ENCODE results near the gene LDLRAD2. TPM values are rescaled to one million over a fixed set of nuclear protein-coding genes. Genes with fewer than 3 reads are reported as not detected.

Gene LDLRAD2
- total RNA-seq, 1 donor from 2014 or later = 0.17 TPM

DNA sequence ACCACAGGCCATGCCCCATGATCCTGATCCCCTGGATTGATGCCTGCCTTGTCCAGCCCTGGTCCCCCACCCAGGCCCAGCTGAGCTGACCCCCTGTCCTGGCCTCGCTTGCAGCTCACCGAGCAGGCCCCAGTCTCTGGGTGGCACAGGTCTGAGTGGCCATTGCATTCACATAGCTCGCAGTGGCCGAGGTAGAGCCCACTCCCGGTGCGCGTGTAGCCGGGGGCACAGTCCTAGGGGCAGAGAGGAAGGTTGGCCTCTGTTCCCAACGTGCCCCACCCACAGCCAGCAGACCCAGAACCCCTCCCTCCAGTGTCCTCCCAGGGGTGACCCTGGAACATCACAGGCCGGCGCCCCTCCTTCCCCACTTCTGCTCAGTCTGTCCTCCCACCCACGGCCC is 51.9 kb downstream of the LDLRAD2 start:
- DNase-seq = no peak

- DNase-seq = no peak
Observed at GRCh38 chr1:21864730-21865129, 52.7 kb downstream of the LDLRAD2 start.

- DNase-seq = no peak
Observed at GRCh38 chr1:21865609-21865942, 53.5 kb downstream of the LDLRAD2 start.

DNA sequence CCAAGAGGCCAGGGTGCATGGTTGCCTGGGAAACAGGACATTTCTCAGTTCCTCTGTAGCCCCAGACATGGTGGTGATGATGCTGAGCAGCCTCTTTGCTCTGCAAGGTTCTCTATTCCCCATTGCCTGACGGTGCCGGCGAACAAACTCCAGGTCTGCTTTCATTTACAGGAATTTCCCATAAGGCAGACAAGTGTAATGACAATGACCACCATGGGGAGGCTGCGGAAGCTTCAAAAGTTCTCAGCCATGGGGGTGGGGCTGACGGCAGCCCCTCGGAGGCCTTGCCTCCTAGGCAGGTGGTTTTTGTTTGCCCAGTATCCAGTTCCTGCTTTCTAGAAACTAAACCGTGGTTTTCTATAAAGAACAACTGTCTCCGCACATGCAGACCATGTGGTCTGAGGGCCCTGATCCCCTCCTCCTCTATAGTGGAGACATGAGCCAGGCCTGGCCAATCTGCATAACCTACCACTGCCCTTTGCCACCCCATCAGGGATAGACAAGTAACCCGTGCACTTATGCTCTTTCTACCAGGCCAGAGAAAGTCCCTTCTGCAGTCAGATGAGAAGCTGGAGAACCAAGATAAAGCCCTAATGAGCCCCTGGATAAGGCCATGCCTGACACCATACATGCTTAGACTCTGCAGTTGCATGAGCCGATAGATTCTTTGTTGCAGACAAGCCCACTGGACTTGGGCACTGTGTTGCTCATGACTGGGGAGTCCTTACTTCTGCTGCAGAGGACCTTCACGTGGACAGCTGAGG is 54.1 kb downstream of the LDLRAD2 start:
- DNase-seq = no peak

DNA sequence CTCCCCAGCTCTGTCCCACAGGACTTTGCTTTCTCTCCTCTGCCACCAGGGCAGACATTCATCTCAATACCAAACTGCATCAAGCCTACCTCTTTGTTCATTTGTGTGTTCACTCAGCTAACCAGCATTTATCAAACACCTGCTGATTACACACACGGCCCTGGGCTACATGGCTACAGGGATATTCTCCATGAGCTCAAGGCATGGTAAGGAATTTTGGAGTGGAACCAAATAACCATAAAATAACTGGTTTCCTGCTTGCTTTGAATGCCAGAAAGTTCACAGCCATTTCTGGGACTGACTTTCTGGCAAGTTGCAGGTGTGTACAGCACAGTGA is 54.6 kb downstream of the LDLRAD2 start:
- no peak for DNase-seq

DNA sequence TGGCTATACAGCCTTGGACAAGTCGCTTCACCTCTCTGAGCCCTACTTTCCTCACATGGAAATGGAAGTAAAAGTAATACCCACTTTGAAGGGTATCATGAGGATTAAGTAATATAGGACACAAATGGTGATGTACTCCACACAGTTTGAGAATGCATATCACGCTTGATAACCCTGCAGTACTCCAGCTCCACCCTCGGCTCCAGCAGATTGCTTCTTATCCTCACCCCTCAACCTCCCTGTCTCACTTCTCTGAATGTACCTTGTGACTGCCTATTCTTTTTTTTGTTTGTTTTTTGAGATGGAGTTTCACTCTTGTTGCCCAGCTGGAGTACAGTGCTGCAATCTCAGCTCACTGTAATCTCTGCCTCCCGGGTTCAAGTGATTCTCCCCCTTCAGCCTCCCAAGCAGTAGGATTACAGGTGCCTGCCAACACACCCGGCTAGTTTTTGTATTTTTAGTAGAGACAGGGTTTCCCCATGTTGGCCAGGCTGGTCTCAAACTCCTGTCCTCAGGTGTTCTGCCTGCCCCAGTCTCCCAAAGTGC is 55.5 kb downstream of the LDLRAD2 start:
- no peak for DNase-seq

GRCh38 chr1:21868482-21868881 is 56.4 kb downstream of the LDLRAD2 start:
- no peak for DNase-seq

DNA sequence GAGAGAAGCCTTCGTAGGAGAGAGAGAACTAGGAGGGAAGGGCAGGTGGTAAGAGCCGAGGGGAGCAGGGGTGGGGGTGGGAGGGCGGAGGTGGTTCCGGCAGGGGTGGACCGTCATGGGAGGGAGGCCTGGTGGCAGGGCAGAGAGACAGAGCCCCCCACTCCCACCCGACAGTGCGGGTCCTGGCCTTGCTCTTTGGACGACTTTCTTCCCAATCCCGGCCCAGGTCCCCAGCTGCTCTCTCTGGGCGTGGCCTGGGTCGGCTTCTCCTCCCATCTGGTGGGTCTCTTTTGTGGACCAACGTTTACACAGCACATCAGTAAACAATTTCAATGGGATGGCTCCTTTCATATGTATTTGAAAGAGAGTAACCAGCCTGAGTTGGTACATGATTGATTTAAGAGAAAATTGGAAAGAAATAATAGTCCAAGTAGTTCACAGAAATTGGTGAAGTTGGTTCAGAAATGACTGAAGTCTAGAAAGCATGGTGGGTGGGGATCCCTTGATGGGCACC is 56.9 kb downstream of the LDLRAD2 start:
- no peak for DNase-seq

- DNase-seq = peak; percentile 87
Observed at GRCh38 chr1:21869620-21870121, 57.6 kb downstream of the LDLRAD2 start.

DNA sequence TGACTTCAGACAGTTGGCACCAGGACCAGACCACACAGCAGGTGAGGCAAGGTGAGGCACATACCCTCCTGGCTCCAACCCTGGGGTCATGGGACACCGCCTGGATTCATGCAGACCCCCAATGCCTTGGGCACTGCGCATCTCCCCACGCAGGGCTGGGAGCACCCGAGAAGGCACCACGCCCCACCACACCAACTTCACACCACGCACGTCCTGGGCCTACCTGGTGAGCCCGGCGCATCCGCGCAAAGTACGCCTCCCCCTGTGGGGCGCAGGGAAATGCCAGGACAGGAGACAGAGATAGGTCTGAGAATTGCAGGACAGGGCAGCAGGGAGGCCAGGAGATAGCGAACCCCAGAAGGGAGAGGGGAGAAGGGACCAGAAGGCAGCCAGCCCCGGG is 58.5 kb downstream of the LDLRAD2 start:
- DNase-seq = no peak

- no peak for DNase-seq
Observed at GRCh38 chr1:21871943-21872342, 59.9 kb downstream of the LDLRAD2 start.

DNA sequence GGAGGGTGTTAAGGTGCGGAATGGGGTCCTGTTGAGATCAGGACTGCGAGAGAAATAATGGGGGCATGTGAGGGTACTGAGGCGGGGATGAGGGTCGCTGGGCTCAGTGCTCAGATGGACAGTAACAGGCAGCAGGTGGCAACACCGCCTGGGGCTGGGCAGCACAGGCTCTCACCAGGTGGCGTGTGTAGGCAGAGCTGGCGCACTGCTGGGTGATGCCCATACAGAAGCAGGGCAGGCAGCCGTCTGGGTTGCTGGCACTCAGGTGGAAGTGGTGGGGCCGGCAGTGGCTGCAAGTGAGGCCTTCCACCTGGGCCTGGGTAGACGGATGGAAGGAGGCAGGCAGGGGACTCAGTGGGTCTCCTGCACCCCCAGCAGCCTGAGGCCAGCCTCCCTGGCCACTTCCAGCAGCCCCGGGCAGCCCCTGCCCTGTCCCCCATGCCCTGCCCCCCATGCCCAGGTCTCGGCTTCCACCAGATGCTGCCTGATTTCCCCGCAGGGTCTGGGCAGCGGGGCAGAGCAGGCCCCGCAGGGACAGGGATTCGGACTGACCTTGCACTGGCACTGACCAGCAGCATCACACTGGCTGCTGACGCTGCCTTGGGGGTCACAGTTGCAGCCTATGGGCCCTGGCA is 60.5 kb downstream of the LDLRAD2 start:
- no peak for DNase-seq

GRCh38 chr1:21873174-21873573 is 61.1 kb downstream of the LDLRAD2 start:
- DNase-seq = no peak

- no peak for DNase-seq
Observed at GRCh38 chr1:21873761-21874160, 61.7 kb downstream of the LDLRAD2 start.

DNA sequence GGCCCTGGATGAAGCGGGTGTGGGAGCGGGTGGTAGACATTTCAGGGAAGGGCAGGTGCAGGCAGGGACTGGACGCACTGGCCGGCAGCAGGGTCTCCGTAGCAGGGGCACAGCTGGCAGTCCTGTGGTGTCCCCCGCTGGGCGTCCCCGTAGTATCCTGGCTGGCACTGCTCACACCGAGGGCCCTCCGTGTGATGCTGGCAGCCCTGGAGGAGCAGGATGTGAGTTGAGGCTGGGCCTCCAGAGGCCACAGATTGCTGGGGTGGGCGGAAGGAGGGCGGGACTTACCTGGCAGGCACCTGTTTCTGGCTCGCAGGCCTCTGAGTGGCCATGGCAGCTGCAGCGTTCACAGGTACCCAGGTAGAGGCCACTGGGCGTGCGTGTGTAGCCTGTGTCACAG is 62.3 kb downstream of the LDLRAD2 start:
- DNase-seq = no peak

Other genes with a start within 250 kb of the LDLRAD2 start
- under 0.01 and 0.05 TPM in 2 replicates for gene RAP1GAP, start 142.9 kb upstream of the LDLRAD2 start, total RNA-seq
- gene USP48, start 29.1 kb upstream of the LDLRAD2 start, total RNA-seq = 81.9 and 125 TPM in 2 replicates
- 1,406 and 1,997 TPM in 2 replicates for gene HSPG2, start 125.0 kb downstream of the LDLRAD2 start, total RNA-seq
- gene CELA3B, start 164.8 kb downstream of the LDLRAD2 start, total RNA-seq = not detected in 2 replicates
- not detected in 2 replicates for gene CELA3A, start 189.4 kb downstream of the LDLRAD2 start, total RNA-seq
- 483 and 772 TPM in 2 replicates for gene CDC42, start 240.4 kb downstream of the LDLRAD2 start, total RNA-seq